H9 (cell line): ENCODE results near the gene SEMA3F. TPM values are rescaled to one million over a fixed set of nuclear protein-coding genes. Genes with fewer than 3 reads are reported as not detected.
A peak's percentile ranks its signal among the peaks of the same experiment; 100 is the strongest.

ENCODE experiments used
- DNase-seq: peaks from one replicate; pipeline ENCODE4 v3.0.0-alpha.2; 2017
- H2AFZ ChIP-seq: one replicate; pipeline ENCODE4 v1.6.1; 2013; ENCODE audit warnings: mild to moderate bottlenecking, low read length, control low read depth, moderate library complexity
- H2AK5ac ChIP-seq: 2 replicates; pipeline ENCODE4 v1.6.1; 2013; ENCODE audit warnings: low read length, control low read depth, mixed read lengths; ENCODE audit not compliant: insufficient read length
- H2BK120ac ChIP-seq: one replicate; pipeline ENCODE4 v1.6.1; 2013; ENCODE audit warnings: low read depth, mild to moderate bottlenecking, low read length, control low read depth, inconsistent platforms; ENCODE audit not compliant: poor library complexity, severe bottlenecking
- H2BK12ac ChIP-seq: 2 replicates; pipeline ENCODE4 v1.6.1; 2013; ENCODE audit warnings: low read length, control low read depth, mixed read lengths, low read depth; ENCODE audit not compliant: insufficient read length
- H2BK15ac ChIP-seq: 2 replicates; pipeline ENCODE4 v1.6.1; 2013; ENCODE audit warnings: low read depth, low read length, control low read depth
- H2BK20ac ChIP-seq: one replicate; pipeline ENCODE4 v1.6.1; 2013; ENCODE audit warnings: low read depth, mild to moderate bottlenecking, low read length, control low read depth, inconsistent platforms; ENCODE audit not compliant: poor library complexity, severe bottlenecking
- H2BK5ac ChIP-seq: 2 replicates; pipeline ENCODE4 v1.6.1; 2013; ENCODE audit warnings: low read length, control low read depth, mixed read lengths; ENCODE audit not compliant: insufficient read length
- H3K14ac ChIP-seq: 2 replicates; pipeline ENCODE4 v1.6.1; 2013; ENCODE audit warnings: low read length, control low read depth; ENCODE audit not compliant: insufficient read depth
- H3K18ac ChIP-seq: 2 replicates; pipeline ENCODE4 v1.6.1; 2013; ENCODE audit warnings: low read depth, mild to moderate bottlenecking, mixed read lengths, low read length, control low read depth; ENCODE audit not compliant: insufficient read length
- H3K23ac ChIP-seq: 2 replicates; pipeline ENCODE4 v1.6.1; 2013; ENCODE audit warnings: low read length, control low read depth, mixed read lengths, low read depth; ENCODE audit not compliant: insufficient read length
- H3K23me2 ChIP-seq: 2 replicates; pipeline ENCODE4 v1.6.1; 2013; ENCODE audit warnings: low read depth, mild to moderate bottlenecking, mixed read lengths, low read length, control low read depth; ENCODE audit not compliant: insufficient read length, poor library complexity, severe bottlenecking
- H3K27ac ChIP-seq: 2 replicates; pipeline ENCODE4 v1.5.1; 2013; ENCODE audit warnings: low read length, control low read depth, mixed read lengths, low read depth; ENCODE audit not compliant: insufficient read length
- H3K27me3 ChIP-seq: 2 replicates; pipeline ENCODE4 v1.6.1; 2013; ENCODE audit warnings: low read length, control low read depth, inconsistent platforms; ENCODE audit not compliant: insufficient read depth
- H3K4ac ChIP-seq: 2 replicates; pipeline ENCODE4 v1.6.1; 2013; ENCODE audit warnings: low read depth, mild to moderate bottlenecking, control low read depth, inconsistent platforms, low read length, moderate library complexity
- H3K4me1 ChIP-seq: 2 replicates; pipeline ENCODE4 v1.6.1; 2013; ENCODE audit warnings: low read length, control low read depth, inconsistent platforms; ENCODE audit not compliant: insufficient read depth
- H3K4me2 ChIP-seq: 2 replicates; pipeline ENCODE4 v1.6.1; 2013; ENCODE audit warnings: low read length, control low read depth, mixed read lengths; ENCODE audit not compliant: insufficient read length, insufficient read depth
- H3K56ac ChIP-seq: 2 replicates; pipeline ENCODE4 v1.6.1; 2013; ENCODE audit warnings: low read depth, mild to moderate bottlenecking, mixed read lengths, low read length, control low read depth; ENCODE audit not compliant: insufficient read length
- H3K79me1 ChIP-seq: 2 replicates; pipeline ENCODE4 v1.6.1; 2013; ENCODE audit warnings: low read depth, mild to moderate bottlenecking, moderate library complexity, low read length, control low read depth, inconsistent platforms; ENCODE audit not compliant: insufficient read depth, poor library complexity, severe bottlenecking
- H3K79me2 ChIP-seq: 2 replicates; pipeline ENCODE4 v1.6.1; 2013; ENCODE audit warnings: low read length, control low read depth, inconsistent platforms; ENCODE audit not compliant: insufficient read depth
- H3K9ac ChIP-seq: 2 replicates; pipeline ENCODE4 v1.6.1; 2013; ENCODE audit warnings: low read length, control low read depth, mixed read lengths; ENCODE audit not compliant: insufficient read length; ENCODE audit errors: extremely low read depth
- H3K9me3 ChIP-seq: one replicate; pipeline ENCODE4 v1.6.1; 2013; ENCODE audit warnings: low read depth, low read length, inconsistent platforms; ENCODE audit not compliant: control insufficient read depth
- H3T11ph ChIP-seq: one replicate; pipeline ENCODE4 v1.6.1; 2013; ENCODE audit warnings: mild to moderate bottlenecking, low read length, control low read depth, inconsistent platforms
- H4K20me1 ChIP-seq: one replicate; pipeline ENCODE4 v1.6.1; 2013; ENCODE audit not compliant: control insufficient read depth, insufficient read length, insufficient read depth
- H4K5ac ChIP-seq: 2 replicates; pipeline ENCODE4 v1.6.1; 2013; ENCODE audit warnings: low read depth, mild to moderate bottlenecking, mixed read lengths, low read length, control low read depth; ENCODE audit not compliant: insufficient read length
- H4K8ac ChIP-seq: replicated peaks from 2 replicates; pipeline ENCODE4 v1.6.1; 2013; ENCODE audit warnings: low read length, control low read depth, mixed read lengths, low read depth; ENCODE audit not compliant: insufficient read length
- H4K91ac ChIP-seq: 2 replicates; pipeline ENCODE4 v1.6.1; 2013; ENCODE audit warnings: low read depth, mild to moderate bottlenecking, moderate library complexity, mixed read lengths, low read length, control low read depth; ENCODE audit not compliant: insufficient read length
- H3K27ac Mint-ChIP-seq, 3 experiments: 2 replicates in 2 of 3; 3 replicates in 1 of 3; pipeline ENCODE4 v1.8.0; 2020 to 2021; ENCODE audit warnings: mixed read lengths in 3 of 3, mild to moderate bottlenecking in 1 of 3, moderate library complexity in 1 of 3
- H3K27me3 Mint-ChIP-seq: 2 replicates; pipeline ENCODE4 v1.8.0; 2021; ENCODE audit warnings: low read depth, mild to moderate bottlenecking, moderate library complexity, mixed read lengths
- H3K36me3 Mint-ChIP-seq, 3 experiments: 2 replicates in 2 of 3; 3 replicates in 1 of 3; pipeline ENCODE4 v1.8.0; 2020 to 2021; ENCODE audit warnings: low read depth in 3 of 3, mixed read lengths in 3 of 3; ENCODE audit not compliant: insufficient read depth in 1 of 3
- H3K4me1 Mint-ChIP-seq, 2 experiments: 2 replicates each; pipeline ENCODE4 v1.8.0; 2020; ENCODE audit warnings: mixed read lengths in 2 of 2
- H3K4me3 Mint-ChIP-seq, 2 experiments: 2 replicates in 1 of 2; 3 replicates in 1 of 2; pipeline ENCODE4 v1.8.0; 2020 to 2021; ENCODE audit warnings: mild to moderate bottlenecking in 2 of 2, mixed read lengths in 2 of 2, moderate library complexity in 1 of 2
- H3K9me3 Mint-ChIP-seq, 2 experiments: 2 replicates in 1 of 2; 3 replicates in 1 of 2; pipeline ENCODE4 v1.8.0; 2020; ENCODE audit warnings: mild to moderate bottlenecking in 2 of 2, mixed read lengths in 2 of 2, moderate library complexity in 1 of 2
- WGBS: extraction: QIAGEN DNeasy Blood & Tissue Kit; methylation state at CpG from one replicate; pipeline ENCODE4 v1.1.7; 2013; ENCODE audit warnings: missing lambda C conversion rate, low lambda C conversion rate, mixed read lengths; ENCODE audit not compliant: insufficient read length; ENCODE audit errors: extremely low coverage; 5-methylcytosine and 5-hydroxymethylcytosine counted together
- total RNA-seq: library from RNA; stranded (reverse); gene quantifications from 2 replicates; pipeline ENCODE4 v1.2.1, GENCODE V29; 2021
- TF ChIP-seq, protein P1 (sequence below): fragments of 200-600 bp; sonication (generic); conservative IDR thresholded peaks from 3 replicates; pipeline ENCODE4 v1.8.0; 2021; ENCODE audit warnings: antibody characterized with exemption, mild to moderate bottlenecking

The SEMA3F gene
- total RNA-seq, 1 experiment from 2014 or later, result 14.3 TPM

DNA sequence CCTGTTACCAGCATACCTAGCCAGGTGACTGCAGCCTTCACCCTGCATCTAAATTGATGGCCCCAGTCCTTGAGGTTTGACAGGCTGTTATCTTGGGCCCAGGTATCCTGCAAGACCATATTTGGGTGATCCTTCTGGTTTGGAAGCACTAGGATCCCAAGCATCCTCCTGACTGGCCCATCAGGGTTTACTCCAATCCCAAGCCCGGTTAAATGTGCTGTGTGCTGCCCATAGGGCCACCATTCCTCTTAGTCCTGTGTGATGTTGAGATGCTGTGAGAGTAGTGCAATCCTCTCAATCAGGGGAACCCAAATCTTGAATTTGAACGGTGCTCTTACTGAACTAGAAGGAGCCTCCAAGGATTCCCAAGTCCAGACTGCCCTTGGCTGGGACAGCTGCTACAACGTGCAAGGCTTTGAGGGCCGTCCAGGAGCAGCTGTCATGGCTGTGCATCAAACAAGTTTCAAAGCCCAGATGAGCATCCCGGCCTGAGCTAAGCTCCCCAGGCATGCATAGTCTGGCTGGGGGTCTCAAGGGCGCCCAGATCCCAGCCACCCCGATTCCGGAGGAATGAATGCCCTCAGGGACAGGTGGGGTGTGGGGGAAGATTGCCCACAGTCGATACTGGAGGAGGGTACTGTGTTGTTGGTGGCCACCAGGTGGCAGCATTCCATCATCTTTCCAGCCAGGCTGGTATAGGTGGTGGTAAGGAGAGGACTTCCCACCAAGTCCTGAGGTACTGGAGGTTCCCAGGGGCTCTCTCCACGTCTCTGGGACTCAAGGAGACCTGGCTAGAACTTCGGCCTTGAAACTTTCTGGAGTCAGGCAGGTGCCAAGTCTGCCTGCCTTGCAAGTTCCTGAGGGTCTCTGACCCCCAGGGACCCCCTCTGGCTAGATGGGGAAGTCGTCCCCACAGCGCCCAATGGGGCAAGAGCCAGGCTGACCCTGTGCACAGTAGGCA, 33.8 kb upstream of the SEMA3F start:
- Histone ChIP-seq H3K79me1 (no peaks in the 10 kb centered on the region), H3K9ac (no peak overlapping the region), H3K27ac (no peak overlapping the region), H2BK15ac (no peak overlapping the region), H3K23ac (no peak overlapping the region), H3T11ph (no peak overlapping the region), H2BK12ac (no peak overlapping the region), H3K56ac (no peak overlapping the region), H4K20me1 (no peaks in the 10 kb centered on the region), H2AK5ac (no peak overlapping the region), H3K4me2 (no peak overlapping the region), H3K4ac (no peak overlapping the region), H3K4me1 (peaks cover 4% of the 10 kb centered on the region; the same call in 1 of the 2 replicates), H4K8ac (no peak overlapping the region), H3K27me3 (no peaks in the 10 kb centered on the region), H3K14ac (no peak overlapping the region), H3K79me2 (no peaks in the 10 kb centered on the region), H2BK120ac (no peak overlapping the region), H3K18ac (no peak overlapping the region), H4K91ac (no peak overlapping the region), H3K9me3 (no peaks in the 10 kb centered on the region), H2AFZ (no peak overlapping the region), H4K5ac (no peak overlapping the region), H2BK5ac (no peak overlapping the region), H3K23me2 (no peaks in the 10 kb centered on the region), H2BK20ac (no peak overlapping the region)
- Mint-ChIP-seq H3K27me3 (peaks cover 4% of the 10 kb centered on the region; the same call in 1 of the 2 replicates), H3K4me3 (no peak overlapping the region), H3K36me3 (peaks cover 29 to 39% (median 35%) of the 10 kb centered on the region in 3 experiments), H3K4me1 (peaks cover 25 to 33% of the 10 kb centered on the region in 2 experiments), H3K27ac (no peak overlapping the region), H3K9me3 (no peaks in the 10 kb centered on the region)
- peak; percentile 84 for DNase-seq
- TF ChIP-seq, protein P1, sequence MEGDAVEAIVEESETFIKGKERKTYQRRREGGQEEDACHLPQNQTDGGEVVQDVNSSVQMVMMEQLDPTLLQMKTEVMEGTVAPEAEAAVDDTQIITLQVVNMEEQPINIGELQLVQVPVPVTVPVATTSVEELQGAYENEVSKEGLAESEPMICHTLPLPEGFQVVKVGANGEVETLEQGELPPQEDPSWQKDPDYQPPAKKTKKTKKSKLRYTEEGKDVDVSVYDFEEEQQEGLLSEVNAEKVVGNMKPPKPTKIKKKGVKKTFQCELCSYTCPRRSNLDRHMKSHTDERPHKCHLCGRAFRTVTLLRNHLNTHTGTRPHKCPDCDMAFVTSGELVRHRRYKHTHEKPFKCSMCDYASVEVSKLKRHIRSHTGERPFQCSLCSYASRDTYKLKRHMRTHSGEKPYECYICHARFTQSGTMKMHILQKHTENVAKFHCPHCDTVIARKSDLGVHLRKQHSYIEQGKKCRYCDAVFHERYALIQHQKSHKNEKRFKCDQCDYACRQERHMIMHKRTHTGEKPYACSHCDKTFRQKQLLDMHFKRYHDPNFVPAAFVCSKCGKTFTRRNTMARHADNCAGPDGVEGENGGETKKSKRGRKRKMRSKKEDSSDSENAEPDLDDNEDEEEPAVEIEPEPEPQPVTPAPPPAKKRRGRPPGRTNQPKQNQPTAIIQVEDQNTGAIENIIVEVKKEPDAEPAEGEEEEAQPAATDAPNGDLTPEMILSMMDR, result peak; percentile 96
- WGBS, result no CpG with 5 or more reads among the region's 13 CpGs
